Endothelial cell of umbilical vein (primary cell): ENCODE measurements around the gene ADNP. TPM values are rescaled to one million over a fixed set of nuclear protein-coding genes. Genes with fewer than 3 reads are reported as not detected.

Source experiments
- BruUV-seq: library from RNA; stranded (reverse); fragments of 400-500 nt; replicated peaks from 2 replicates; lab custom pipeline; 2021; lab: Mats Ljungman, UMichigan
- CTCF ChIA-PET: fragments of 300-600, 350-600 bp; sonication (Branson Sonifier 250); formaldehyde crosslinking; loops from one replicate; lab custom pipeline; 2021; ENCODE audit warnings: antibody characterized with exemption, inconsistent platforms; lab: Charles Lee
- POLR2A ChIA-PET: fragments of 300-600, 350-600 bp; sonication (Branson Sonifier 250); formaldehyde crosslinking; loops from one replicate; lab custom pipeline; 2021; ENCODE audit warnings: antibody characterized with exemption, inconsistent platforms; lab: Charles Lee
- DNase-seq: peaks from one replicate; pipeline ENCODE4 v3.0.0-alpha.2; 2011; ENCODE audit warnings: low read depth, low spot score
- FAIRE-seq: peaks from 2 replicates; lab custom pipeline; 2011; peaks lifted over from hg19 to GRCh38; lab: Jason Lieb, UNC
- H2AFZ ChIP-seq: 2 replicates; pipeline ENCODE4 v1.6.0; 2012; ENCODE audit warnings: low read depth, low read length, control low read depth, inconsistent platforms
- H3K27ac ChIP-seq: 2 replicates; pipeline ENCODE4 v1.5.1; 2011; ENCODE audit warnings: low read depth, mild to moderate bottlenecking, control low read depth, low read length, moderate library complexity; ENCODE audit not compliant: insufficient read depth
- H3K27me3 ChIP-seq, 2 experiments: 2 replicates each; pipeline versions ENCODE4 v1.6.0 to v1.6.1; 2011; ENCODE audit warnings: low read length in 2 of 2, mixed read lengths in 1 of 2; ENCODE audit not compliant: control insufficient read depth in 2 of 2, insufficient read depth in 2 of 2
- H3K36me3 ChIP-seq, 2 experiments: 2 replicates in 1 of 2; 3 replicates in 1 of 2; pipeline ENCODE4 v1.5.1; 2011; ENCODE audit warnings: low read length in 2 of 2, mild to moderate bottlenecking in 1 of 2, moderate library complexity in 1 of 2; ENCODE audit not compliant: control insufficient read depth in 2 of 2, insufficient read depth in 2 of 2; ENCODE audit errors: extremely low read depth in 1 of 2
- H3K4me1 ChIP-seq: 3 replicates; pipeline ENCODE4 v1.5.1; 2011; ENCODE audit warnings: mild to moderate bottlenecking, low read length; ENCODE audit not compliant: control insufficient read depth, insufficient read depth; ENCODE audit errors: extremely low read depth
- H3K4me2 ChIP-seq: 2 replicates; pipeline ENCODE4 v1.6.1; 2011; ENCODE audit warnings: low read length, control low read depth, mixed read lengths; ENCODE audit not compliant: insufficient read depth
- H3K4me3 ChIP-seq, 3 experiments: fragments of 200-600 bp in 1 of 3; sonication (generic), shearing (Covaris generic) in 1 of 3; replicated peaks in 1 of 3; 2 replicates each; pipeline ENCODE4 v1.5.1; 2011 to 2016; ENCODE audit warnings: control low read depth in 3 of 3, low read length in 3 of 3, mild to moderate bottlenecking in 2 of 3, inconsistent platforms in 1 of 3, low read depth in 1 of 3, moderate library complexity in 1 of 3; ENCODE audit not compliant: insufficient read depth in 1 of 3
- H3K79me2 ChIP-seq: 2 replicates; pipeline ENCODE4 v1.6.0; 2012; ENCODE audit warnings: low read length, inconsistent platforms; ENCODE audit not compliant: control insufficient read depth, insufficient read depth
- H3K9ac ChIP-seq: replicated peaks from 2 replicates; pipeline ENCODE3; 2011; ENCODE audit warnings: low read length, control low read depth; ENCODE audit not compliant: insufficient read depth; ENCODE audit errors: extremely low read depth
- H3K9me1 ChIP-seq: replicated peaks from 3 replicates; pipeline ENCODE4 v1.6.0; 2011; ENCODE audit warnings: mild to moderate bottlenecking, low read length; ENCODE audit not compliant: control insufficient read depth, insufficient read depth; ENCODE audit errors: extremely low read depth
- H3K9me3 ChIP-seq: replicated peaks from 2 replicates; pipeline ENCODE4 v1.5.1; 2012; ENCODE audit warnings: low read length, inconsistent platforms; ENCODE audit not compliant: control insufficient read depth, insufficient read depth
- H4K20me1 ChIP-seq: replicated peaks from 2 replicates; pipeline ENCODE3; 2011; ENCODE audit warnings: mild to moderate bottlenecking, low read length; ENCODE audit not compliant: control insufficient read depth, insufficient read depth; ENCODE audit errors: extremely low read depth
- EZH2 ChIP-seq: IDR thresholded peaks from 2 replicates; pipeline ENCODE4 v1.6.1; 2012; ENCODE audit warnings: borderline replicate concordance, low read depth, mild to moderate bottlenecking, moderate library complexity, low read length, inconsistent platforms; ENCODE audit not compliant: severe bottlenecking
- FOS ChIP-seq: IDR thresholded peaks from 2 replicates; pipeline ENCODE4 v1.6.1; 2011; ENCODE audit warnings: mild to moderate bottlenecking, low read length, moderate library complexity, borderline replicate concordance; ENCODE audit not compliant: insufficient read depth
- GATA2 ChIP-seq: IDR thresholded peaks from 2 replicates; pipeline ENCODE4 v1.7.0; 2011; ENCODE audit warnings: low read depth, mild to moderate bottlenecking, moderate library complexity, mixed read lengths, low read length; ENCODE audit not compliant: insufficient read length, insufficient read depth
- JUN ChIP-seq: IDR thresholded peaks from 2 replicates; pipeline ENCODE4 v1.6.1; 2011; ENCODE audit warnings: borderline replicate concordance, low read depth; ENCODE audit not compliant: insufficient read length, insufficient read depth
- MYC ChIP-seq: IDR thresholded peaks from one replicate; pipeline ENCODE4 v1.6.1; 2011; ENCODE audit warnings: mild to moderate bottlenecking, low read depth, low read length
- POLR2A ChIP-seq: IDR thresholded peaks from 2 replicates; pipeline ENCODE4 v1.6.1; 2012; ENCODE audit warnings: low read depth, mild to moderate bottlenecking, control low read depth, low read length
- POLR2AphosphoS5 ChIP-seq: IDR thresholded peaks from 2 replicates; pipeline ENCODE4 v1.6.1; 2012; ENCODE audit warnings: low read depth, mild to moderate bottlenecking, control low read depth, low read length, moderate library complexity; ENCODE audit not compliant: insufficient read depth
- dilution Hi-C: fragments of 300-500 bp; cut with MboI; formaldehyde crosslinking; loops from one replicate; pipeline ENCODE4 v1.15.0; 2019; ENCODE audit warnings: low sequenced_read_pairs; ENCODE audit not compliant: extremely low pct_ligation_motif_present
- intact Hi-C: fragments of 100-400 bp; cut with micrococcal nuclease; formaldehyde crosslinking; loops from one replicate; pipeline ENCODE4 v1.10.0; 2022
- polyA plus RNA-seq, 4 experiments: library from polyadenylated mRNA; depleted of rRNA in 3 of 4; stranded (reverse) in 3 of 4; unstranded in 1 of 4; fragments of >200 nt; gene quantifications; 2 replicates each; pipeline versions ENCODE4 v1.2.1 to v1.2.3, GENCODE V29; 2011 to 2012; ENCODE audit warnings: missing spikeins in 1 of 4
- total RNA-seq: library from RNA; stranded (reverse); gene quantifications from 2 replicates; pipeline ENCODE4 v1.2.3, GENCODE V29; 2021
- TF ChIP-seq, protein P1 (sequence below): IDR thresholded peaks from 2 replicates; pipeline ENCODE4 v1.6.1; 2011; ENCODE audit not compliant: insufficient read depth, insufficient read length
- TF ChIP-seq, protein P2 (sequence below), 2 donors: IDR thresholded peaks; 1 replicate in 1 of 2; 2 replicates in 1 of 2; pipeline ENCODE4 v1.5.1; 2011; ENCODE audit warnings: low read length in 2 of 2, mild to moderate bottlenecking in 2 of 2, moderate library complexity in 2 of 2, control low read depth in 1 of 2, inconsistent platforms in 1 of 2, low read depth in 1 of 2; ENCODE audit not compliant: insufficient read depth in 1 of 2; ENCODE audit errors: extremely low read depth in 1 of 2

The ADNP gene
- total and polyA plus RNA-seq, 2 donors (not counting 3 experiments of a cell fraction or from before 2014, with no cell fraction given), result 17.8 to 66.0 TPM

DNA sequence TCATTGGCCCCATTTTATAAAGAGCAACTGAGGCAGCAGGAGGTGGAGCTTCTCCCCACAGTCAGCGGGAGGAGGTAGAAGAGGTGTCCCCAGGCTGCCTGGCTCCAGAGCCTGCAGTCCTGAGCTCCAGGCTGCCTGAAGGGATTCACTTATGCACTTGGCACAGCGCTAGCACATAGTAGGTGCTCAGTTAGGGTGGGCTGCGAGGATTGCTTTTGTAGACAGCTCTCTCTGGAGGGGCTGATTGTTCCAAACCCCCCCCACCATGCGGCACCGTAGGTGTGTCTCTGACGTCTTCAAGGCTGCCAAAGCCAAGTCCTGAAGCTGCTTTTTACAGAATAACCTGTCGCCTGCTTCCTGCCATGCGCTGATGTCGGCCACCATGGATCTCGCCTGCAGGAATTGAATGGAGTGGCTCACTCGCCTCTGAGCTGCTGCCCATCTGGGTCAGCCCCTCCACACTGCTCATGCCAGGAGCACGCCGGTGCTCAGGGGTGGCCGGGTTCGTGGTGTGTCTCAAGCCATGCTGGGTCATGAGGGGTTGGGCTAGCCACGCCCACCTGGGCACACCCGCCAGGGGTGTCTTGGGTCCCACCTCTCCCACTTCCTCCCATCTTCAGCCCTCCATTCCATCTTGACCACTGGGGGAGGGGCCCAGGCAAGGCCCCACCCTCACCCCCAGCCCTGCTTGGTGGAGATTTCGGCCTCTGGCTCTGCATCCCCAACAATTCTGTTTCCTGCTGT is 76.6 kb downstream of the ADNP start:
- TF ChIP-seq FOS (no peak), JUN (no peak), MYC (no peak), POLR2A (no peak), GATA2 (no peak), EZH2 (no peak), POLR2AphosphoS5 (no peak)
- TF ChIP-seq, protein P1, sequence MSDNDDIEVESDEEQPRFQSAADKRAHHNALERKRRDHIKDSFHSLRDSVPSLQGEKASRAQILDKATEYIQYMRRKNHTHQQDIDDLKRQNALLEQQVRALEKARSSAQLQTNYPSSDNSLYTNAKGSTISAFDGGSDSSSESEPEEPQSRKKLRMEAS, result no peak
- TF ChIP-seq, protein P2, sequence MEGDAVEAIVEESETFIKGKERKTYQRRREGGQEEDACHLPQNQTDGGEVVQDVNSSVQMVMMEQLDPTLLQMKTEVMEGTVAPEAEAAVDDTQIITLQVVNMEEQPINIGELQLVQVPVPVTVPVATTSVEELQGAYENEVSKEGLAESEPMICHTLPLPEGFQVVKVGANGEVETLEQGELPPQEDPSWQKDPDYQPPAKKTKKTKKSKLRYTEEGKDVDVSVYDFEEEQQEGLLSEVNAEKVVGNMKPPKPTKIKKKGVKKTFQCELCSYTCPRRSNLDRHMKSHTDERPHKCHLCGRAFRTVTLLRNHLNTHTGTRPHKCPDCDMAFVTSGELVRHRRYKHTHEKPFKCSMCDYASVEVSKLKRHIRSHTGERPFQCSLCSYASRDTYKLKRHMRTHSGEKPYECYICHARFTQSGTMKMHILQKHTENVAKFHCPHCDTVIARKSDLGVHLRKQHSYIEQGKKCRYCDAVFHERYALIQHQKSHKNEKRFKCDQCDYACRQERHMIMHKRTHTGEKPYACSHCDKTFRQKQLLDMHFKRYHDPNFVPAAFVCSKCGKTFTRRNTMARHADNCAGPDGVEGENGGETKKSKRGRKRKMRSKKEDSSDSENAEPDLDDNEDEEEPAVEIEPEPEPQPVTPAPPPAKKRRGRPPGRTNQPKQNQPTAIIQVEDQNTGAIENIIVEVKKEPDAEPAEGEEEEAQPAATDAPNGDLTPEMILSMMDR (IDR thresholded peaks at IDR 0.05; ENCODE audit: extremely low read depth in 1 of 2, insufficient read depth in 1 of 2, low read depth in 1 of 2, low read length in 2 of 2), result no peak
- Histone ChIP-seq H3K27ac (no peak overlapping the region), H2AFZ (no peak overlapping the region), H3K4me3 (no peak overlapping the region), H4K20me1 (no peaks in the 10 kb centered on the region), H3K36me3 (no peaks in the 10 kb centered on the region), H3K4me2 (no peak overlapping the region), H3K9me1 (no peaks in the 10 kb centered on the region), H3K79me2 (no peaks in the 10 kb centered on the region), H3K27me3 (no peaks in the 10 kb centered on the region), H3K9ac (no peak overlapping the region), H3K9me3 (no peaks in the 10 kb centered on the region), H3K4me1 (no peaks in the 10 kb centered on the region)
- ChIA-PET POLR2A (no interaction called here), CTCF (interaction anchor here (1.1 kb wide), 1 partner anchor 36 kb away, joined by 3 read pairs; no protein-coding TSS in a partner anchor)
- dilution Hi-C loops, result no loop called here
- intact Hi-C loops, result no loop called here
- FAIRE-seq (no peak), DNase-seq (no peak)
- BruUV-seq, result no TSS peak
